Lung microvascular endothelial cell (primary cell): Measurements from ENCODE around the gene CAST. TPM values are rescaled to one million over a fixed set of nuclear protein-coding genes. Genes with fewer than 3 reads are reported as not detected.
"Not testable (repeated sequence)": the region's sequence is repeated elsewhere in the genome, so short reads cannot be mapped to it uniquely, and the experiment has no call there.

Experiments used
- DNase-seq, 2 donors: peaks; one replicate each; pipeline versions ENCODE4 v3.0.0 to v3.0.0-alpha.2; 2010; ENCODE audit warnings: low read depth in 2 of 2
- total RNA-seq: library from RNA; depleted of rRNA; stranded (reverse); fragments of >200 nt; gene quantifications from 2 replicates; pipeline ENCODE4 v1.2.1, GENCODE V29; 2014

Gene CAST, protein sequence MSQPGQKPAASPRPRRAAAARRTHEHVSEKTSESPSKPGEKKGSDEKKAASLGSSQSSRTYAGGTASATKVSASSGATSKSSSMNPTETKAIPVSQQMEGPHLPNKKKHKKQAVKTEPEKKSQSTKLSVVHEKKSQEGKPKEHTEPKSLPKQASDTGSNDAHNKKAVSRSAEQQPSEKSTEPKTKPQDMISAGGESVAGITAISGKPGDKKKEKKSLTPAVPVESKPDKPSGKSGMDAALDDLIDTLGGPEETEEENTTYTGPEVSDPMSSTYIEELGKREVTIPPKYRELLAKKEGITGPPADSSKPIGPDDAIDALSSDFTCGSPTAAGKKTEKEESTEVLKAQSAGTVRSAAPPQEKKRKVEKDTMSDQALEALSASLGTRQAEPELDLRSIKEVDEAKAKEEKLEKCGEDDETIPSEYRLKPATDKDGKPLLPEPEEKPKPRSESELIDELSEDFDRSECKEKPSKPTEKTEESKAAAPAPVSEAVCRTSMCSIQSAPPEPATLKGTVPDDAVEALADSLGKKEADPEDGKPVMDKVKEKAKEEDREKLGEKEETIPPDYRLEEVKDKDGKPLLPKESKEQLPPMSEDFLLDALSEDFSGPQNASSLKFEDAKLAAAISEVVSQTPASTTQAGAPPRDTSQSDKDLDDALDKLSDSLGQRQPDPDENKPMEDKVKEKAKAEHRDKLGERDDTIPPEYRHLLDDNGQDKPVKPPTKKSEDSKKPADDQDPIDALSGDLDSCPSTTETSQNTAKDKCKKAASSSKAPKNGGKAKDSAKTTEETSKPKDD
- total RNA-seq: 72.2 and 78.7 TPM in 2 replicates

DNA sequence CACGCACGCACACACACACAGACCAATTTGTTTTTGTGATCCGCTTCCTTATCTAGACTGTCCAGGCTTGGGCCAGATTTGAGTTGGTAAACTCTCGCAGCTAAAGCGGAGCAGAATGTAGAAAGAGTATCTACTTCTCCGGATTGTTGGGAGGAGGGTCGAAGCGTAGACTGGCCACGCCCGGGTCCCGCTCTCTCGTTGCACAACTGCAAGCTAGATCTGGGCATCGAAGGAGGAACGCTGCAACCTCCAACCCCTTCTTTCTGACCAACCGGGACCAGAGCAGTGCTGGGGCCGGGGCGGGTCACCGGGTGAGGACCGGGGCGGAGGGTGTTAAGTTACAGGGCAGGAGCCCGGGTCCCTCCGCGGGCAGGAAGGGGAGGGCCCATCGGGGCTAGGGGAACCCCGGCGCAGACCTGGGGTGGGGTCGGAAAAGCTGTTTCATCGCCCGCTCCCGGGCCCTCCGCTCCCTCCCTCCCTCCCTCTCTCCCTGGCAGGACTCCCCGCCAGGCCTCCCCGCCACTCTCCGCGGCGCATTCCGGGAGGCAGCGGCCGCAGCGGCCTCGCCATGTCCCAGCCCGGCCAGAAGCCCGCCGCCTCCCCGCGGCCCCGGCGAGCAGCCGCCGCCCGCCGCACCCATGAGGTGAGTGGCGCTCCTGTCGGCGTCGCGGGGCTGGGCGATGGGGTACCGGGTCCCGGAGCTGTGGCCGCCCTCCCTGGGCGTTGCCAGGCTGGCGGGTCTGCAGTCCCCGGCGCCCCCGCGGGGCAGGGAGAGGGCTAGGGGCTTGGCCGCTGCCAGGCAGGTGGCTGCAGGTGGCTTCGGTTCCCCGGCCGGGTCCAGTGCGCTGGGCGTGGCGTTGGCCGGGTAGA is at the start of gene CAST:
Gene CAST, plus strand, starts transcription at position 522 of the 870 bp plus-strand sequence. Its CDS starts 47 bp downstream, at position 569.
- DNase-seq: peak; percentile 73 to 90

- peak; percentile 91 to 92 for DNase-seq
These were observed 48.0 kb upstream of the CAST start for GRCh38 chr5:96614110-96614691.

- DNase-seq: peak; percentile 5 to 40
These were observed 47.0 kb upstream of the CAST start for GRCh38 chr5:96615223-96615622.

- DNase-seq: no peak
These were observed 45.4 kb upstream of the CAST start for GRCh38 chr5:96616801-96617200.

DNA sequence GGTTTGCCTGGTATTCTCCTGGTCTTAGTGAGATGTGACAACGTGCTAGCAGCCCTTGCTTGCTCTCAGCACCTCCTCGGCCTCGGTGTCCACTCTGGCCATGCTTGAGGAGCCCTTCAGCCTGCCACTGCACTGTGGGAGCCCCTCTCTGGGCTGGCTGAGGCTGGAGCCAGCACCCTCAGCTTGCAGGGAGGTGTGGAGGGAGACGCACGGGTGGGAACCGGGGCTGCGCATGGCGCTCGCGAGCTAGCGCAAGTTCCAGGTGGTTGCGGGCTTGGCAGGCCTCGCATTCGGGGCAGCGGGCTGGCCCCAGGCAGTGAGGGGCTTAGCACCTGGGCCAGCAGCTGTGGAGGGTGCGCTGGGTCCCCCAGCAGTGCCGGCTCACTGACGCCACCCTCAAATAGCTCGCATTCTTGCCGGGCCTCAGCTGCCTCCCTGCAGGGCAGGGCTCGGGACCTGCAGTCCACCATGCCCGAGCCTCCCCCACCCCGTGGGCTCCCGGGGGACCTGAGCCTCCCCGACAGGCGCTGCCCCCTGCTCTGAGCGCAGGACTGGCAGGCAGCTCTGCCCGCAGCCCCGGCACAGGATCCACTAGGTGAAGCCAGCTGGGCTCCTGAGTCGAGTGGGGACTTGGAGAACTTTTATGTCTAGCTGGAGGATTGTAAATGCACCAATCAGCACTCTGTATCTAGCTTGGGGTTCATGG is 43.7 kb upstream of the CAST start:
- DNase-seq: not testable (repeated sequence)

DNA sequence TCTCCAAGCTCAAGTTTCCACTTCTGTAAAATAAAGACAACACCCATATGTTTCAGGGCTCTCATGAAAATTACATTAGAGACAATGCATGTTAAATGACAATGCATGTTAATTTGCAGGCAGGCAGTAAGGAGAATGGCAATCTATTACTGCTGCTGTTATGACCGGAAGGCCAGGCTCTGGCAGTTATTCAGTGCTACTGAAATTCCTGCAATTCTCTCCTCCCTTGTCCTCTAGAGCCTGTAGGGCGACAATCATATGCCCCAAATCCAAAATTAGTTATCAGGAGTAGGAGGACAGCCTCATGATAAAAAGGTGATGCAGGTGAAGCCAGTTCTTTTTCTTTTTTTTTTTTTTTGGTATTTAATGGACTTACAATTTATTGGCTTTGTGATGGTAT is 42.2 kb upstream of the CAST start:
- DNase-seq: no peak

GRCh38 chr5:96624596-96624995 is 37.6 kb upstream of the CAST start:
- peak in 1 of 2 donors; percentile 29 for DNase-seq

- DNase-seq: peak in 1 of 2 donors; percentile 7
These were observed 36.8 kb upstream of the CAST start for GRCh38 chr5:96625365-96625764.

GRCh38 chr5:96626956-96627355 is 35.2 kb upstream of the CAST start:
- no peak for DNase-seq

GRCh38 chr5:96627792-96628398 is 34.3 kb upstream of the CAST start:
- peak in 1 of 2 donors; percentile 38 for DNase-seq

GRCh38 chr5:96628406-96628805 is 33.8 kb upstream of the CAST start:
- DNase-seq: no peak

DNA sequence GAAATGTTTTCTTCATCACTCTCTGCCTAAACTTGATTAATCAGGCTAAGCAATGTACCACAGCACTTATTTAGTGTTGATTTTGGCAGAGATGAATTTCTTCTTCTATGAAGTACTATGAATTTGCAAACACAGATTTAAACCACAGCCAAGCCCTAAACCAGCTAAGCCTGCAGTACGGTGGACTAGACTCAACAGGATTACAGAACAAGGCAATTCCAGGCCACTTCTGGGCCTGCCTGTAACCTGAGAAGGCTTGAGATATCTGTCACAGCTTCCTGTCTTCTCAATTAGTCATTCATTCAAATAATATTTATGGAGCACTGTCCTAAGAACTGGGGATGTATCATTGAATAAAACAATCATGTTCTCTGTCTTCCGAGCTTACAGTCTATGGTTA is 32.4 kb upstream of the CAST start:
- peak; percentile 14 to 74 for DNase-seq

DNA sequence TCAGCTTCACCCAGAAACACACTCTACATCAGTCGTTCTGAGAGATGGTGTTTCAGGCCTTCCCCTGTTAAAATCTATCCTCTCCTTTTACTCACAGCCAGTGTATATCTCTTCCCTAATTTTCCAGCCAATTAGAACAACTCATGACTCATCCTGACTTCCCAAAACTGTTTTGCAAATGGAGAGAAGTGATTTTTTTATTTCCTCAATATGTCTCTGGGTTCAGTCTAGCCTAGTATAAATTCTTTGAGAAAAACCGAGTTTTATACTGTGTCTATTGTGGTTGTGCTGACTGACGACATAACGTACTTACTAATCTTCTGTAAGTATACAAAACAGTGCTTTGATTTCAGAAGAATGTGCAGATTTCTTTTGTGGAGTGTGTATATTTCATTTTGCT is 28.4 kb upstream of the CAST start:
- no peak for DNase-seq

GRCh38 chr5:96634881-96635280 is 27.3 kb upstream of the CAST start:
- DNase-seq: no peak

- DNase-seq: no peak
These were observed 26.1 kb upstream of the CAST start for GRCh38 chr5:96636046-96636445.

DNA sequence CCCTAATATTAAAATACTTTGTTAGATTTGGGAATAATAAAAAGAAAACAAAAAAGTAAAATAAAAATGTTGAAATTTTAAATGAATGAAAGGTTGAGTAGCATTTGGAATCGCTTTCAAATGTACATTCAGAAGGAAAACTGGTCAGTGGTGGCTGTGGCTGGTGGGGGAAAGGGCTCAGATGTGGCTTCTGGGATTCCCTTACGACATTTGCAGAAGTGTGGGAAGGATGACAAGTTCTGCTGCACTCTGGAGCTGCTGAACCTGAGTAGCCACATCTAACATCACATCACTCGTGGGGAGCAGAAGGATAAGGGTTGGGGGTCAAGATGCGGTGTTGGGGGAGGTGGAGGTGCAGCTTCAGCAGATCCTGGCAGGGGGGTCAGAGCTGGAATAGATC is 25.6 kb upstream of the CAST start:
- DNase-seq: no peak

GRCh38 chr5:96637196-96637595 is 25.0 kb upstream of the CAST start:
- DNase-seq: no peak

- DNase-seq: no peak
These were observed 23.6 kb upstream of the CAST start for GRCh38 chr5:96638561-96638960.

- no peak for DNase-seq
These were observed 21.5 kb upstream of the CAST start for GRCh38 chr5:96640696-96641095.
